Measurements from ENCODE around the gene DBH. TPM values are rescaled to one million over a fixed set of nuclear protein-coding genes. Genes with fewer than 3 reads are reported as not detected.

Gene DBH
- total and polyA plus RNA-seq, 2 donors (not counting 1 experiment from before 2014, with no cell fraction given), result not detected

DNA sequence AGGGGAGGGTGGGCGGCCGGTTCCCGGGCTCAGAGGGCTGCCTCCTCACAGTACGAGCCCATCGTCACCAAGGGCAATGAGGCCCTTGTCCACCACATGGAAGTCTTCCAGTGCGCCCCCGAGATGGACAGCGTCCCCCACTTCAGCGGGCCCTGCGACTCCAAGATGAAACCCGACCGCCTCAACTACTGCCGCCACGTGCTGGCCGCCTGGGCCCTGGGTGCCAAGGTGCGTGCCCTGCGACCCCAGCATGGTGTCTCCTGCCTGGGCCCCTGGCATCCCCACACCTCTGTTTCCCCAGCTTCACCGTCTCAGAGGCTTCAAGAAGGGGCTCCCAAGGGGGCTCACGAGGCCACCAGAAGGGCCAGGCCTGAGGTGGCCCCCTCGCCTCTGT lies 7.2 kb downstream of the DBH start:
- no peak overlapping the region for H3K4me3 Mint-ChIP-seq
- no peaks in the 10 kb centered on the region for H3K9me3 Mint-ChIP-seq (ENCODE audit: insufficient read depth)
- Histone ChIP-seq H3K4me1 (ENCODE audit: control insufficient read depth in 2 of 2, insufficient read depth in 2 of 2, low read length in 2 of 2) (no peaks in the 10 kb centered on the region), H3K27ac (ENCODE audit: low read length in 2 of 2) (no peak overlapping the region), H3K9me3 (ENCODE audit: control extremely low read depth in 1 of 3, control insufficient read depth in 2 of 3, insufficient read depth in 1 of 3, low read length in 2 of 3) (peaks cover 0 to 4% (median 0%) of the 10 kb centered on the region in 3 donors), H3K36me3 (replicated peaks in 1 of 2; ENCODE audit: control extremely low read depth in 1 of 2, control insufficient read depth in 1 of 2, extremely low read depth in 1 of 2, insufficient read depth in 2 of 2, low read length in 1 of 2) (no peaks in the 10 kb centered on the region), H3K79me2 (ENCODE audit: control insufficient read depth, insufficient read depth, low read length) (no peaks in the 10 kb centered on the region), H3K27me3 (replicated peaks in 1 of 4; ENCODE audit: control extremely low read depth in 1 of 4, control insufficient read depth in 3 of 4, insufficient read depth in 4 of 4, low read length in 3 of 4) (no peaks in the 10 kb centered on the region), H3K4me2 (replicated peaks; ENCODE audit: low read depth, low read length, poor library complexity, severe bottlenecking) (no peak overlapping the region), H3K4me3 (ENCODE audit: control extremely low read depth in 1 of 5, extremely low read depth in 1 of 5, insufficient read depth in 1 of 5, low read depth in 2 of 5, low read length in 4 of 5) (no peak overlapping the region), H4K20me1 (ENCODE audit: control insufficient read depth, insufficient read depth, low read length, poor library complexity, severe bottlenecking) (no peaks in the 10 kb centered on the region), H3K9ac (ENCODE audit: low read length) (no peak overlapping the region), H2AFZ (ENCODE audit: insufficient read depth, low read depth, low read length, poor library complexity, severe bottlenecking) (no peak overlapping the region)
- ChIA-PET CTCF (no interaction called here), POLR2A (no interaction called here)
- no peak for TF ChIP-seq EZH2 (IDR thresholded peaks at IDR 0.05; ENCODE audit: borderline replicate concordance, insufficient read depth, low read depth, low read length, poor library complexity, severe bottlenecking)
- TF ChIP-seq, protein P1, sequence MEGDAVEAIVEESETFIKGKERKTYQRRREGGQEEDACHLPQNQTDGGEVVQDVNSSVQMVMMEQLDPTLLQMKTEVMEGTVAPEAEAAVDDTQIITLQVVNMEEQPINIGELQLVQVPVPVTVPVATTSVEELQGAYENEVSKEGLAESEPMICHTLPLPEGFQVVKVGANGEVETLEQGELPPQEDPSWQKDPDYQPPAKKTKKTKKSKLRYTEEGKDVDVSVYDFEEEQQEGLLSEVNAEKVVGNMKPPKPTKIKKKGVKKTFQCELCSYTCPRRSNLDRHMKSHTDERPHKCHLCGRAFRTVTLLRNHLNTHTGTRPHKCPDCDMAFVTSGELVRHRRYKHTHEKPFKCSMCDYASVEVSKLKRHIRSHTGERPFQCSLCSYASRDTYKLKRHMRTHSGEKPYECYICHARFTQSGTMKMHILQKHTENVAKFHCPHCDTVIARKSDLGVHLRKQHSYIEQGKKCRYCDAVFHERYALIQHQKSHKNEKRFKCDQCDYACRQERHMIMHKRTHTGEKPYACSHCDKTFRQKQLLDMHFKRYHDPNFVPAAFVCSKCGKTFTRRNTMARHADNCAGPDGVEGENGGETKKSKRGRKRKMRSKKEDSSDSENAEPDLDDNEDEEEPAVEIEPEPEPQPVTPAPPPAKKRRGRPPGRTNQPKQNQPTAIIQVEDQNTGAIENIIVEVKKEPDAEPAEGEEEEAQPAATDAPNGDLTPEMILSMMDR (IDR thresholded peaks at IDR 0.05), result no peak
- DNase-seq (no peak), ATAC-seq (ENCODE audit: low read depth) (no peak)
- intact Hi-C loops (cut with micrococcal nuclease), result no loop called here
- no peak overlapping the region for H3K27ac Mint-ChIP-seq
- WGBS (ENCODE audit: insufficient coverage), result 95% methylated on average over 18 of the region's 20 CpGs
- no peaks in the 10 kb centered on the region for H3K4me1 Mint-ChIP-seq
- H3K27me3 Mint-ChIP-seq, result peaks cover 4% of the 10 kb centered on the region

DNA sequence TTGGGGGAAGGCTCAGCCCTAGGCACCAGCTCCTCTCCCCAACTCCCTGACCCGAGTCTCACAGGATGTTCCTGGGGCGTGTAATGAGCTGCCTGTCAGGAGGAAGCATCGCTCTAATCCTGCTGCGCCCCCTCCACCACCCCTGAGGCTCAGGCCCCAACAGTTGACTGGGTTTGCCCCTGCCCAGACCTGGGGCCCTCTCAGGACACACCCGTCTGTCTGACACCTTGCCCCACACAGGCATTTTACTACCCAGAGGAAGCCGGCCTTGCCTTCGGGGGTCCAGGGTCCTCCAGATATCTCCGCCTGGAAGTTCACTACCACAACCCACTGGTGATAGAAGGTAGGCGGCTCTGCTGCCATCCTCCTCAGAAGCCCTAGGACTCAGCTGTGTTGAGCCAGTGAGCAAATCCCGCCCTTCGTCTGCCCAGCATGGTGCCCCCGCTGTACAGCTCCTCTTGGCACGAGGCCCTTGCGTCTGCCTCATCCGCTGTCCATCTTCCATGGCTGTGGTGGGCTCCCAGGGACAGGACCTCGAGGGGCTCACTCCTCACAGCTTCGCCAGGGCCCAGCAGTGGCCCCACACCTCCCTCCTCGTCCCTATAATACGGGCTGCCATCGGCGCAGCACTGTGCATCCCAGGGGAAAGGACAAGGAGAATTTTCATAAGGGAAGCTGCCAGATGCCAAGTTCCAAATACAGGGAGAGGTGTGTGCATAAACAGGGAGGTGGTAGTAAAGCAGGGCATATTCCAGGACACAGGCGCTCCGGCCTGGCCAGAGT lies 8.0 kb downstream of the DBH start:
- 95% methylated on average over 20 of the region's 23 CpGs for WGBS (ENCODE audit: insufficient coverage)
- ChIA-PET CTCF (no interaction called here), POLR2A (no interaction called here)
- Mint-ChIP-seq H3K4me1 (no peaks in the 10 kb centered on the region), H3K27me3 (no peaks in the 10 kb centered on the region), H3K27ac (no peak overlapping the region), H3K4me3 (no peak overlapping the region), H3K9me3 (ENCODE audit: insufficient read depth) (no peaks in the 10 kb centered on the region)
- no peak overlapping the region for H3K27ac ChIP-seq (ENCODE audit: low read length in 2 of 2)
- peaks cover 0 to 6% (median 0%) of the 10 kb centered on the region in 3 donors for H3K9me3 ChIP-seq (ENCODE audit: control extremely low read depth in 1 of 3, control insufficient read depth in 2 of 3, insufficient read depth in 1 of 3, low read length in 2 of 3)
- no peaks in the 10 kb centered on the region for H3K79me2 ChIP-seq (ENCODE audit: control insufficient read depth, insufficient read depth, low read length)
- TF ChIP-seq EZH2 (IDR thresholded peaks at IDR 0.05; ENCODE audit: borderline replicate concordance, insufficient read depth, low read depth, low read length, poor library complexity, severe bottlenecking), result no peak
- TF ChIP-seq, protein P1 (IDR thresholded peaks at IDR 0.05), result no peak
- no peaks in the 10 kb centered on the region for H3K27me3 ChIP-seq (replicated peaks in 1 of 4; ENCODE audit: control extremely low read depth in 1 of 4, control insufficient read depth in 3 of 4, insufficient read depth in 4 of 4, low read length in 3 of 4)
- H3K4me1 ChIP-seq (ENCODE audit: control insufficient read depth in 2 of 2, insufficient read depth in 2 of 2, low read length in 2 of 2), result no peaks in the 10 kb centered on the region
- DNase-seq (no peak), ATAC-seq (ENCODE audit: low read depth) (no peak)
- no peaks in the 10 kb centered on the region for H3K36me3 ChIP-seq (replicated peaks in 1 of 2; ENCODE audit: control extremely low read depth in 1 of 2, control insufficient read depth in 1 of 2, extremely low read depth in 1 of 2, insufficient read depth in 2 of 2, low read length in 1 of 2)
- H3K9ac ChIP-seq (ENCODE audit: low read length), result no peak overlapping the region
- no peaks in the 10 kb centered on the region for H4K20me1 ChIP-seq (ENCODE audit: control insufficient read depth, insufficient read depth, low read length, poor library complexity, severe bottlenecking)
- no peak overlapping the region for H3K4me2 ChIP-seq (replicated peaks; ENCODE audit: low read depth, low read length, poor library complexity, severe bottlenecking)
- no peak overlapping the region for H3K4me3 ChIP-seq (ENCODE audit: control extremely low read depth in 1 of 5, extremely low read depth in 1 of 5, insufficient read depth in 1 of 5, low read depth in 2 of 5, low read length in 4 of 5)
- H2AFZ ChIP-seq (ENCODE audit: insufficient read depth, low read depth, low read length, poor library complexity, severe bottlenecking), result no peak overlapping the region
- intact Hi-C loops (cut with micrococcal nuclease), result no loop called here
